ENCODE measurements around the gene PTPRD.

- TF ChIP-seq POLR2AphosphoS5 (IDR thresholded peaks at IDR 0.05; ENCODE audit: low read depth, low read length) (no peak), CTCF (IDR thresholded peaks at IDR 0.05) (no peak), REST (IDR thresholded peaks at IDR 0.05; ENCODE audit: insufficient read depth in 1 of 2, low read depth in 2 of 2, low read length in 1 of 2) (no peak), TCF7L2 (IDR thresholded peaks at IDR 0.05; ENCODE audit: low read depth, low read length) (no peak)
These were observed 281.6 kb downstream of the PTPRD start for GRCh38 chr9:10331157-10331556.
